CD4-positive, alpha-beta T cell treated with Interleukin-2 at 100 ng/mL for 4 hours (primary cell): ENCODE measurements around the gene EARS2.

Source experiments
- DNase-seq: peaks from one replicate; pipeline ENCODE4 v3.0.0-alpha.2; 2020; ENCODE audit warnings: low spot score

Gene EARS2

GRCh38 chr16:23482778-23483177 lies 74.4 kb downstream of the EARS2 start:
- DNase-seq, result peak; percentile 74

GRCh38 chr16:23480257-23480656 lies 76.9 kb downstream of the EARS2 start:
- DNase-seq, result no peak

- no peak for DNase-seq
Measured at GRCh38 chr16:23479138-23479537, 78.0 kb downstream of the EARS2 start.

GRCh38 chr16:23478566-23478965 lies 78.6 kb downstream of the EARS2 start:
- no peak for DNase-seq

GRCh38 chr16:23476289-23476688 lies 80.9 kb downstream of the EARS2 start:
- DNase-seq, result no peak
